HG03354 (cell line): Measurements from ENCODE around the gene TRIM26.
A peak's percentile ranks its signal among the peaks of the same experiment; 100 is the strongest.
"Not testable (repeated sequence)": the region's sequence is repeated elsewhere in the genome, so short reads cannot be mapped to it uniquely, and the experiment has no call there.

Experiments used
- ATAC-seq: cut with Tn5 transposase; IDR thresholded peaks from one replicate; pipeline ENCODE4 v1.9.1; 2021; ENCODE audit warnings: mild to moderate bottlenecking; ENCODE audit not compliant: unreplicated experiment, poor library complexity, severe bottlenecking

TRIM26 gene, protein sequence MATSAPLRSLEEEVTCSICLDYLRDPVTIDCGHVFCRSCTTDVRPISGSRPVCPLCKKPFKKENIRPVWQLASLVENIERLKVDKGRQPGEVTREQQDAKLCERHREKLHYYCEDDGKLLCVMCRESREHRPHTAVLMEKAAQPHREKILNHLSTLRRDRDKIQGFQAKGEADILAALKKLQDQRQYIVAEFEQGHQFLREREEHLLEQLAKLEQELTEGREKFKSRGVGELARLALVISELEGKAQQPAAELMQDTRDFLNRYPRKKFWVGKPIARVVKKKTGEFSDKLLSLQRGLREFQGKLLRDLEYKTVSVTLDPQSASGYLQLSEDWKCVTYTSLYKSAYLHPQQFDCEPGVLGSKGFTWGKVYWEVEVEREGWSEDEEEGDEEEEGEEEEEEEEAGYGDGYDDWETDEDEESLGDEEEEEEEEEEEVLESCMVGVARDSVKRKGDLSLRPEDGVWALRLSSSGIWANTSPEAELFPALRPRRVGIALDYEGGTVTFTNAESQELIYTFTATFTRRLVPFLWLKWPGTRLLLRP

DNA sequence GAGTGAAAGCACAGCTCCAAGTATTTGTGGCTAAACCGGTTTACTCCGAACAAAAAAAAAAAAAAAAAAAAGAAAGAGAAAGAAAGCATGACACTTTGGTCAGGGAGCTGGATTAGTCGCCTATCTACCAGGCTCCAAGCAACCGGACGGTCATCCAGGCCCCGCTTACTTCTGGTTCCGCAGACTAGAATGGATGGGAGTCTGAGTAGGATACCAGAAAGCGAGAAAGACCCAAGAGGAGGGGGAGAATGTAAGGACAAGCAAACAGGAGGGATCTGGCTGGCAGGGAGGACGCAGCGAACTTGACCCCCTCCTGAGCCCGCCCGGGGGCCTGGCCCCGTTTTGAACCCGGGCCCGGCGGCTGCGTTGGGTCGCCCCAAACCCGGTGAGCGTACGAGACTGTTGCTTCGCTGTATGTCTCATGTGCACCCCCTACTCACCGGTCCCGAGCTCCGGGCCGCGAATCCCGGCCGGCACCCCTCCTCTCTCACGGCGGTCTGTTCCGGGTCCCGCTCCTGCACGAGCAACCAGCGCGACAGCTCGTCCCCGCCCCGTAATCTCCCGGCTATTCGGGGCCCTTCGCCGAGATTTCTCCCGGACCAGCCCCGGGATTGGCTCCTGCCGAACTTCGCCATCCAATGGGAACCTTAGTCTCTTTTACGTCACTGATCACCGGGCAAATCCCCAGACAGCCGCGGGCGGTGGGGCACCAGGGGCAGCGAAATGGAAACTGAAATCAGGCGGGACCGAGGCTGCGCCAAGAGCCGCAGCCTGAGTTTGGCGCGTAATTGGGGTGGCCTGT is at the start of gene TRIM26:
TSS of gene TRIM26 (minus strand) at position 542 of the 802 bp plus-strand sequence. CDS start 14,303 bp downstream, outside the sequence.
- peak; percentile 82 for ATAC-seq

GRCh38 chr6:30260036-30260504 is 46.9 kb upstream of the TRIM26 start:
- no peak for ATAC-seq

DNA sequence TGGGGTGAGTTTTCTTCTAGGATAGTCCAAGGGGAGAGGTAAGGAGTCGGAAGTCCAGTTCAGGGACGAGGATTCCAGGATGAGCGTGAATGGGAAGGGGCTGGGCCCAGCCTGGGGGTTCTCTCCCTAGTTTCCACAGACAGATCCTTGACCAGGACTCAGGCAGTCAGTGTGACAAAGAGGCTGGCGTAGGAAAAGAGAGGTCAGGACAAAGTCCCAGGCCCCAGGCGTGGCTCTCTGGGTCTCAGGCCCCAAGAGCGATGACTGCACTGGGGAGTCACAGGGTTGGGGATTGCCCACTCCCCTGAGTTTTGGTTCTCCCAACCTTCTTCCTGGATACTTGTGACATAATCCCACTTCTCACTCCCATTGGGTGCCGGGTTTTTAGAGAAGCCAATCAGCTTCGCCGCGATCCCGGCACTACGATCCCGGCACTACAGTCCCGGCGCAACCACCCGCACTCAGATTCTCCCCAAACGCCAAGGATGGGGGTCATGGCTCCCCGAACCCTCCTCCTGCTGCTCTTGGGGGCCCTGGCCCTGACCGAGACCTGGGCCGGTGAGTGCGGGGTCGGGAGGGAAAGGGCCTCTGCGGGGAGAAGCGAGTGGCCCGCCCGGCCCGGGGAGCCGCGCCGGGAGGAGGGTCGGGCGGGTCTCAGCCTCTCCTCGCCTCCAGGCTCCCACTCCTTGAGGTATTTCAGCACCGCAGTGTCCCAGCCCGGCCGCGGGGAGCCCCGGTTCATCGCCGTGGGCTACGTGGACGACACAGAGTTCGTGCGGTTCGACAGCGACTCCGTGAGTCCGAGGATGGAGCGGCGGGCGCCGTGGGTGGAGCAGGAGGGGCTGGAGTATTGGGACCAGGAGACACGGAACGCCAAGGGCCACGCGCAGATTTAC is 46.2 kb upstream of the TRIM26 start:
- peak; percentile 92 for ATAC-seq

- no peak for ATAC-seq
Measured at GRCh38 chr6:30258204-30258603, 45.0 kb upstream of the TRIM26 start.

- not testable (repeated sequence) for ATAC-seq
Measured at GRCh38 chr6:30252417-30252816, 39.2 kb upstream of the TRIM26 start.

DNA sequence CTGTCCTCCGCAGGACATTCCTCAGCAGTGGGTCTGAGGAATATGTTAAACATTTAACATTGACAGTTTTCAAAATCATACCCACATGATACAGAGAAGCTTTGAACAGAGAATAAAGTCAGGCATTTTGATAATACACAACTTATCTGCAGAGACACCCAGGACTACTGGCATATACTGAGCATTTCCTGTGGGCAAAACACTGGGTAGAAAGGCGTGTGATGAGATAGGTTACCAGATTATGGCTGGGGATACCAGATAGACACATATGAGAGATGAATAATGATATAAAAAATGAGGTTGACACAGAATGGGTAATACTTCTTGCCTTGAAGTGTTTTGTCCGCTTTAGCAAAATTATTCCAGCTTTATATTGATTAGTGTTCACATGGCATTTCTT is 31.4 kb upstream of the TRIM26 start:
- ATAC-seq = no peak

GRCh38 chr6:30238178-30238795 is 25.1 kb upstream of the TRIM26 start:
- no peak for ATAC-seq

GRCh38 chr6:30234356-30234755 is 21.1 kb upstream of the TRIM26 start:
- no peak for ATAC-seq

DNA sequence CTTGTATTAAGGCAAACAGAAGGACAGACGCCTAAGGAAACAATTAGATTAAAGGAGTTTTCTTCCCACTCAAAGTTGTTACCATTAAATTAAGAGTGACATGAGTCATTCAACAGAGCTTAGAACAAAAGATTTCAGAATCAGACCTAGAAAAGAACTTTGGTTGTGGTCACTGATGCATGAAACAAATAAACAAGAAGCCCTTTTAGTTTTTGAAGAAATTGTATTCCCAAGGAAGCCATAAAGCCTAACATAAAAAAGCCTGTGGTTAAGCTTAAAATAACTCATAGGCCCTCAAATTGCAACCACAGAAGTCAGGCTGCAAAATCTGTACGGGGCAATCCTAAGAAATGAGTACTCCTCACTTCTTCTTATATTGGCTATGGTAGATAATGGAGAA is 17.9 kb upstream of the TRIM26 start:
- ATAC-seq = no peak

DNA sequence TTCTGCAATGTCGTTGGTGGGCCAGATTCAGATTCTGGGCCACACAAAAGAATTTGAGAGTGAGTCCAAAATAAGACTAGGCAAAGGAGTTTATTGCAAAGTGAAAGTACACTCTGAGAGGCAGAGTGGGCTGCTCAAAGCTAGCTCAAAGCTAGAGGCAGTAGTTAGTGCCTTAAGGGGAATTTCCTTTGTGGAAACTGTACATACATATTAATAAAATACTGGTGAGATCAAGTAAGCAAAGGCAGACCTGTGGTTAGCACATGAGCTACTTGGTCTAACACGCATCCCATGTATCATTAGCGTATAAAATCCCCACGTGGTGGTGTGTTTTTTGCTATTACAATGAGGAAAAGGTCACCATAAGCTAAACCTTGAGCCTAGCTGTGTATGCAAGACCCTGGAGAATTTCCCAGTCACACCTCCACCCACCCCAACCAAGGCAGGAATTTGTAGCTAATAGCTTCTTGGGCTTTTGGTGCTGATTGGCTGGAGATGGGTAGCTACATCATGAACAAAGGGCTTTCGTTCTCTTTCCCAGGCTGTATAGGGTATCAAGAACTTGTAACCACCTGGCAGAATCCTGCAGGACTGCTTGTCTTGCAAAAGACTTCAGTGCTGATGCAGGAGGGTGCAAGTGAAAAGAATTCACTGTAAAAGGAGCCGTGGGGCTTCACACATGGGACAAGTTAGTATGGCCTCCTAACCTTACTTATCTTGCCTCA is 14.7 kb upstream of the TRIM26 start:
- ATAC-seq = no peak

DNA sequence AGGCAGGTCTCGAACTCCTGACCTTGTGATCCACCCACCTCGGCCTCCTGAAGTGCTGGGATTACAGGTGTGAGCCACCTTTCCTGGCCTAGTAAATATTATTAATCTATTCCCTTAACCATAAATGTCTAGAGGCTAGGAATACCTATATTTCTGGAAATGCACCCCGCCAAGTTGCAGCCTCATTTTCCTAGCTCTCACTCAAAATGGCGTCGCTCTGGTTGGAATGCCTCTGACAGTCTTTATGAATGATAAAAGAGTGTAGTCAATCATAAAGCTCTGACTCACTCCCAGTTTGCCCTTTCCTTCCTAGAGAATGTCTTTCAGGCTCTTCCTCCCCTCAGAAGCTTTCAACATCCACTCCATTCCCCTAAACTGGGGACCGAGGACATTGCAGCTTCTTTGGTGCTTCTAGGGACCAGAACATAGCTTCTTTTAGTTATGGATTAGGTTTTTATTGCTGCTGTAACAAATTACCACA is 14.1 kb upstream of the TRIM26 start:
- no peak for ATAC-seq

DNA sequence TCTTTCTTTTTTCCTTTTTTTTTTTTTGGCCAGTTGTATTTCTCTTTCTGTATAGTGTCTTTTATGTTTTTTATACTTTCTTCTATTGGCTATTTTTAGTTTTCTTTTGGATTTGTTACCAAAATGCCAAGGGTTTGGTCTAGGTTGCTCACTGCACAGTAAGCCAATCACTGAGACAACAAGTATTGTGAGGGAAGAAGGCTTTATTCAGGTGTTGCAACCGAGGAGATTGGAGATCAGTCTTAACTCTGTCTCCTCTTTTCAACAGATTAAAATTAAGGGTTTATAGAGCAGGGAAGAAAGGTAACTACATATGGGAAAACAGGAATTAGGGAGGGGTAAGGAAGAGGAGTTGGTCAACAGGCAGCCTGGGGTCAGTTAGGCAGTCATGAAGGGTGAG is 10.1 kb upstream of the TRIM26 start:
- ATAC-seq = no peak

DNA sequence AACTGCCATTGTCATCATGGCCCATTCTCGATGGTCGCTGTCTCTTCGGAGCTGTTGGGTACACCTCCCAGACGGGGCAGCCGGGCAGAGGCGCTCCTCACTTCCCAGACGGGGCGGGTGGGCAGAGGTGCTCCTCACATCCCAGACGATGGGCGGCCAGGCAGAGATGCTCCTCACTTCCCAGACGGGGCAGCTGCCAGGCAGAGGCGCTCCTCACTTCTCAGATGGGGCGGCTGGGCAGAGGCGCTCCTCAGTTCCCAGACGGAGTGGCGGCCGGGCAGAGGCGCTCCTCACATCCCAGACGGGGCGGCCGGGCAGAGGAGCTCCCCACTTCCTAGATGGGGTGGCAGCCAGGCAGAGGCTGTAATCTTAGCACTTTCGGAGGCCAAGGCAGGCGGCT is 8.8 kb upstream of the TRIM26 start:
- not testable (repeated sequence) for ATAC-seq

GRCh38 chr6:30221395-30221794 is 8.2 kb upstream of the TRIM26 start:
- ATAC-seq = not testable (repeated sequence)

GRCh38 chr6:30219244-30219643 is 6.0 kb upstream of the TRIM26 start:
- ATAC-seq = no peak

GRCh38 chr6:30216096-30216495 is 2.9 kb upstream of the TRIM26 start:
- ATAC-seq = no peak

DNA sequence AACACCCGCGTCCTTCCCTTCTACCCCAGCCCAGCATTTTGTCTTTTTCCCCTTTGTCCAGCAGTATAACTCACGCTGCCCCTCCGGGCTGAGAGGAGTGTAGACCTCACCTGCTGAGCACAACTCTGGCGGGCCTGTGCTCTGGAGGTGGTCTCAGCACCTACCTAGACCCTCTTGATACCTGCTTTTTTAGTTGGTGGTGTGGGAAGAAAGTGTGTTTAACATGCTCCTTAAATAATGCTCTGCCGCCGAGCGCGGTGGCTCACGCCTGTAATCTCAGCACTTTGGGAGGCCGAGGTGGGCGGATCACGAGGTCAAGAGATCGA is 1.4 kb upstream of the TRIM26 start:
- ATAC-seq = no peak

GRCh38 chr6:30213957-30214656 is 901 bp upstream of the TRIM26 start:
- peak; percentile 55 for ATAC-seq
